Mesodermal cell (in vitro differentiated cells): ENCODE results near the gene MSRB3.
"Not testable (repeated sequence)": the region's sequence is repeated elsewhere in the genome, so short reads cannot be mapped to it uniquely, and the experiment has no call there.

Experiments used
- H3K27ac ChIP-seq: 2 replicates; pipeline ENCODE4 v1.7.0; 2013; ENCODE audit warnings: mild to moderate bottlenecking, low read depth, low read length, moderate library complexity; ENCODE audit not compliant: severe bottlenecking
- H3K36me3 ChIP-seq: 2 replicates; pipeline ENCODE4 v1.7.1; 2013; ENCODE audit warnings: mild to moderate bottlenecking, low read length, moderate library complexity; ENCODE audit not compliant: control insufficient read depth, insufficient read depth
- H3K4me1 ChIP-seq: one replicate; pipeline ENCODE4 v1.7.1; 2013; ENCODE audit warnings: mild to moderate bottlenecking, low read length; ENCODE audit not compliant: insufficient read depth, control insufficient read depth, poor library complexity, severe bottlenecking
- H3K4me3 ChIP-seq: 2 replicates; pipeline ENCODE4 v1.7.0; 2013; ENCODE audit warnings: low read length, control low read depth, mild to moderate bottlenecking; ENCODE audit not compliant: insufficient read depth, poor library complexity, severe bottlenecking; ENCODE audit errors: extremely low read depth
- H3K9me3 ChIP-seq: 2 replicates; pipeline ENCODE4 v1.7.1; 2013; ENCODE audit warnings: mild to moderate bottlenecking, low read length, moderate library complexity; ENCODE audit not compliant: control insufficient read depth
- WGBS, 2 experiments: methylation state at CpG; one replicate each; pipeline ENCODE4 v1.1.5; 2013; ENCODE audit warnings: missing lambda C conversion rate in 2 of 2; ENCODE audit not compliant: insufficient coverage in 2 of 2; 5-methylcytosine and 5-hydroxymethylcytosine counted together

The MSRB3 gene

GRCh38 chr12:65307169-65307501 is 28.7 kb downstream of the MSRB3 start:
- H3K36me3 ChIP-seq = peaks cover 15% of the 10 kb centered on the region
- peaks cover 44% of the 10 kb centered on the region for H3K4me1 ChIP-seq
- peak overlapping the region; percentile 95 for H3K27ac ChIP-seq
- WGBS, 2 experiments = no CpG with 5 or more reads among the region's 3 CpGs
- H3K4me3 ChIP-seq = no peak overlapping the region
- no peaks in the 10 kb centered on the region for H3K9me3 ChIP-seq

- WGBS, 2 experiments = 85 to 100% methylated on average over 2 to 3 of the region's 4 CpGs
- Histone ChIP-seq H3K9me3 (no peaks in the 10 kb centered on the region), H3K4me1 (peaks cover 43% of the 10 kb centered on the region), H3K27ac (peak overlapping the region; percentile 55), H3K36me3 (peaks cover 15% of the 10 kb centered on the region), H3K4me3 (no peak overlapping the region)
These were observed 29.5 kb downstream of the MSRB3 start for GRCh38 chr12:65308006-65308405.

- Histone ChIP-seq H3K4me3 (no peak overlapping the region), H3K4me1 (peaks cover 38% of the 10 kb centered on the region), H3K36me3 (peaks cover 15% of the 10 kb centered on the region), H3K9me3 (no peaks in the 10 kb centered on the region), H3K27ac (no peak overlapping the region)
- WGBS, 2 experiments = 100% methylated on average over 1 of the region's 3 CpGs
These were observed 30.2 kb downstream of the MSRB3 start for GRCh38 chr12:65308601-65309071.

GRCh38 chr12:65311260-65311659 is 32.8 kb downstream of the MSRB3 start:
- H3K4me1 ChIP-seq = peaks cover 22% of the 10 kb centered on the region
- no peak overlapping the region for H3K27ac ChIP-seq
- H3K4me3 ChIP-seq = no peak overlapping the region
- H3K36me3 ChIP-seq = peaks cover 15% of the 10 kb centered on the region
- no peaks in the 10 kb centered on the region for H3K9me3 ChIP-seq
- no CpG with 5 or more reads among the region's 1 CpG for WGBS, 2 experiments

GRCh38 chr12:65313719-65314317 is 35.3 kb downstream of the MSRB3 start:
- WGBS, 2 experiments = no CpG with 5 or more reads among the region's 2 CpGs
- H3K4me3 ChIP-seq = no peak overlapping the region

GRCh38 chr12:65315238-65315637 is 36.8 kb downstream of the MSRB3 start:
- WGBS, 2 experiments = 83 to 86% methylated on average over 2 to 7 of the region's 12 CpGs
- H3K4me3 ChIP-seq, H3K9me3 ChIP-seq, H3K27ac ChIP-seq, H3K36me3 ChIP-seq, H3K4me1 ChIP-seq: not testable (repeated sequence)

More at GRCh38 chr12:65313719-65314317, 35.3 kb downstream of the MSRB3 start:
- H3K4me1 ChIP-seq = peaks cover 6% of the 10 kb centered on the region
- no peaks in the 10 kb centered on the region for H3K9me3 ChIP-seq
- no peak overlapping the region for H3K27ac ChIP-seq
- H3K36me3 ChIP-seq = peaks cover 12% of the 10 kb centered on the region

- no peaks in the 10 kb centered on the region for H3K36me3 ChIP-seq
- WGBS, 2 experiments = 58 to 100% methylated on average over 1 to 2 of the region's 4 CpGs
- no peak overlapping the region for H3K4me3 ChIP-seq
- no peak overlapping the region for H3K27ac ChIP-seq
- H3K4me1 ChIP-seq = no peaks in the 10 kb centered on the region
- H3K9me3 ChIP-seq = no peaks in the 10 kb centered on the region
These were observed 39.8 kb downstream of the MSRB3 start for GRCh38 chr12:65318186-65318685.

GRCh38 chr12:65319688-65320200 is 41.3 kb downstream of the MSRB3 start:
- Histone ChIP-seq H3K36me3 (no peaks in the 10 kb centered on the region), H3K4me1 (no peaks in the 10 kb centered on the region), H3K4me3 (no peak overlapping the region), H3K9me3 (no peaks in the 10 kb centered on the region), H3K27ac (no peak overlapping the region)
- 90% methylated on average over 2 of the region's 3 CpGs; no CpG with 5 or more reads in 1 of the 2 experiments for WGBS, 2 experiments

GRCh38 chr12:65323070-65323469 is 44.6 kb downstream of the MSRB3 start:
- Histone ChIP-seq H3K27ac (no peak overlapping the region), H3K4me3 (no peak overlapping the region), H3K36me3 (no peaks in the 10 kb centered on the region), H3K4me1 (peaks cover 6% of the 10 kb centered on the region), H3K9me3 (no peaks in the 10 kb centered on the region)
- WGBS, 2 experiments = 93 to 100% methylated on average over 3 of the region's 5 CpGs

- 100% methylated on average over 1 of the region's 2 CpGs; no CpG with 5 or more reads in 1 of the 2 experiments for WGBS, 2 experiments
- Histone ChIP-seq H3K36me3 (no peaks in the 10 kb centered on the region), H3K4me1 (peaks cover 6% of the 10 kb centered on the region), H3K4me3 (no peak overlapping the region), H3K27ac (no peak overlapping the region), H3K9me3 (no peaks in the 10 kb centered on the region)
These were observed 45.6 kb downstream of the MSRB3 start for GRCh38 chr12:65324056-65324455.

- H3K27ac ChIP-seq = no peak overlapping the region
- WGBS, 2 experiments = no CpG with 5 or more reads among the region's 3 CpGs
- no peaks in the 10 kb centered on the region for H3K9me3 ChIP-seq
- no peak overlapping the region for H3K4me3 ChIP-seq
- peaks cover 6% of the 10 kb centered on the region for H3K4me1 ChIP-seq
- H3K36me3 ChIP-seq = no peaks in the 10 kb centered on the region
These were observed 46.1 kb downstream of the MSRB3 start for GRCh38 chr12:65324551-65324950.
